NOMO-1 (cell line): ENCODE measurements around the gene FSHB.
"Not testable (repeated sequence)": the region's sequence is repeated elsewhere in the genome, so short reads cannot be mapped to it uniquely, and the experiment has no call there.

Experiments
- DNase-seq, 2 experiments: peaks; one replicate each; lab custom pipeline; 2025; ENCODE audit not compliant: unreplicated experiment in 2 of 2; lab: John Stamatoyannopoulos, UW

FSHB gene

DNA sequence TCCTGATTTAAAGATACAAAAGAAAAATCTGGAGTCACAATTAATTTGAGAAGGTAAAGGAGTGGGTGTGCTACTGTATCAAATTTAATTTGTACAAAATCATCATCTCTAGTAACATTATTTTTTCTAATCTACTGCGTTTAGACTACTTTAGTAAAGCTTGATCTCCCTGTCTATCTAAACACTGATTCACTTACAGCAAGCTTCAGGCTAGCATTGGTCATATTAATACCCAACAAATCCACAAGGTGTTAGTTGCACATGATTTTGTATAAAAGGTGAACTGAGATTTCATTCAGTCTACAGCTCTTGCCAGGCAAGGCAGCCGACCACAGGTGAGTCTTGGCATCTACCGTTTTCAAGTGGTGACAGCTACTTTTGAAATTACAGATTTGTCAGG is at the start of gene FSHB:
TSS of gene FSHB (plus strand) at position 301 of the 400 bp plus-strand sequence. CDS start 889 bp downstream, outside the sequence.
- no peak for DNase-seq

DNA sequence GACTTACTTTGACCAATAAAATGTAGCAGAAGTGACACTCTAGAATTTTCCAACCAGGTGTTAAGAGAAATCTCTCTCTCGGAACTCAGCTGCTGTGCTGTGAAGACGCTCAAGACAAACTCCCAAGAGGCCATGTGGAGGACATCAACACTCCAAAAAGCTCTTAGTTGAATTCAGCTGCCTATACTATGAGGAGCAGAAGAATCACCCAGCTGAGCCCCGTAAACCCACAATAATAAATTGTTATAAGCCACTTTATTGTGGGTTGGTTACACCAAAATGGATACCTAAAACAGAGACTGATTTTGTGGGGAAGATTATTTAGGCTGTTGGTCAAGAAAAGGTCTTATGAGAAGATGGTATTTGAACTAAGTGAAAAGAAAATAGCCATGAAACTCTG is 44.1 kb upstream of the FSHB start:
- DNase-seq, result no peak

DNA sequence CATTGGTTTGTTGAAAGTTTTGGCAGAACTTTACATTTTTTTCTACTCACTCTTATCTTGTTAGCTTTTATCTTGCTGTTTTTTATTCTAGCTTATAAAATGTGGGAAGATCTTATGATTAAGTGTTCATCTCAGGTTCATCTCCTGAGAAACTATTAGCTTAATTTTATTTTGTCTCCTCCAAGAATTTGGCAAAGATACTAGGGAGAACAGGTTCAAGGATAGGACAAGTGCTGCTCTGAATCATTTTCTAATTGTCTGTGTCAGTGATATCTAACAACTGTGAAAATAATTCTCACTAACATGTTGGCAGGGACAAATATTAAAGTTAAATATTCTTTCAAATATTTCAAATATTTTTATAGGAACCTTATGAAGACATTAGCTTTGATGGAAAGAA is 38.2 kb upstream of the FSHB start:
- no peak for DNase-seq

DNA sequence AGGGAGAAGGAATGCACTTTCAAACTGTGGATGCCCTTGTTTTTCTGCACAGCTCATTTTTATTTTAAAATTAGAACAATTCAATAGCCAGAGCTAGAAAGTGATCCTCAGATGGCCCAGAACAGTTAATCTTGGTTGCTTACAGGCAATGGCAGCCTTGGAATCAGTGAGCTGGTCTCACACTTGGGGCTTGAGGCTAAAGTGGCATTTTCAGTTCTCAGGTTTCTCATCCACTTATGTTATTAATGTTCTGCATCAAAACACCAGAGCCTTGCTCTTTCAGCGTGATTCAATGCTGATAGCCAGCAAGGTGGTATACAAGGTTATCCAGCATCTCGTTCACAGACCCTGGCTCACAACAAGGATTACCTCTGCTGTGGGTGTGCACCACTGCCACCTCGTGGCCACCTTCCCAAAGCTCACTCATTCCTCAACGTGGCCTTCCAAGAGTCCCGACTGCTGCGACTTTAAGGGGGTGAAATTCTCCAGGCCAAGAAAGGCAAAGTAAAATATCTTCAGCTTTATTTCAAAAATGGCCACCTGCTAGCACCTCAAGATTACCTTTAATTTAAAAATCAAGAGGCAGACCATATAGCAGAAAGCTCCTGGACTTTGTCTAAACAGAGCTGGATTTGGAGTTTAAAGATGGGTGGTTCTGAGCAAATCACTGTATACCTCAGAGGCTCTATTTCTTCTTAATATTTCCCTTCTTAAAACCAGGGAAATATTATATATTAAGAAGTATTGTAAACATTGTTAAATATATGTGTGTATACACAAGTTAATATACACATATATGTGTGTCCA is 34.2 kb upstream of the FSHB start:
- no peak for DNase-seq

DNA sequence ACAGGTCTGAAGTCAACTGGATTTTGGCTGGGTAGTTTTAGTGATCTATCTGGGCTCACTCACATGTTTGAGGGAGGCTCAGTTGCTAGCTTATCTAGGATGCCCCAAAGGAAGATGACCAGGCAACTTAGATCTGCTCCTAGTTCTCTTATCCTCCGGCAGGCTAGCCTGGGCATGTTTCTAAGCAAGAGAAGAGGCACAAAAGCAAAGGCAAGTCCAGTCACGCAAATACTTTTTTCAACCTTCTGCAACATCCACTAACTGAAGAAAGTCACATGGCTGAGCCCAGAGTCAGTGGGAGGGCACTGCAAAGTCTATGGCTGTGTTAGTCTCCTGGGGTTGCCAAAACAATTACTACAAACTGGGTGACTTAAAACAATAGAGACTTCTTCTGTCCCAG is 32.9 kb upstream of the FSHB start:
- DNase-seq, result no peak

DNA sequence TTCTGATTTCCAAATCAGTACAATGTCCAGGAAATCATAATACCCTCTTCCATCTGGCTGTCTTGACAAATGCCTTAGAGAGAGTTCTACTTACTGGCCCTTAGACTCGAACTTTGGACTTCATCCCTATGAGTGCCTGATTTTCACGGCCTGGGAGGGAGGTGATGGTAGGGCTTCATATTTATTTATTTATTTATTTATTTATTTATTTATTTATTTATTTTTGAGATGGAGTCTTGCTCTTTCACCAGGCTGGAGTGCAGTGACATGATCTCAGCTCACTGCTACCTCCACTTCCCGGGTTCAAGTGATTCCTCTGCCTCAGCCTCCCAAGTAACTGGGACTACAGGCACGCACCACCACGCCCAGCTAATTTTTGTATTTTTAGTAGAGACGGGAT is 27.8 kb upstream of the FSHB start:
- DNase-seq, result not testable (repeated sequence)

DNA sequence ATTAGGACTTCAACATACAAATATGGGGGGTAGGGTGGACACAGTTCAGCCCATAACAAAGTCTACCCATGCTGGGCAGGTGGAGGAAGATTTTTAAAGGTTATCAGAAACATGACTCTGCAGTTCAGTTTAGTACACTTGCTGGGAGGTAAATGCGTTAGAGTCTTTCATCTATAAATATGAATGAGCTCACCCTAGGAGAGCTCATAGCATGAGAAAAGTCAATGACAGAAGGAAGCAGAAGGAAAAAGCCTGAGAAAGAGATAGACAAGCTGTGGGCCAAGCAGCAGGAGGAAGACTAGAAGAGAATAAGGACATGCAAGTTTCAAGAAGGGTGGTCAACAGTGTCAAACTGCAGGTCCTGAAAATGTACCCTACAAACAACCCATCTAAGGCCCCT is 27.0 kb upstream of the FSHB start:
- no peak for DNase-seq

DNA sequence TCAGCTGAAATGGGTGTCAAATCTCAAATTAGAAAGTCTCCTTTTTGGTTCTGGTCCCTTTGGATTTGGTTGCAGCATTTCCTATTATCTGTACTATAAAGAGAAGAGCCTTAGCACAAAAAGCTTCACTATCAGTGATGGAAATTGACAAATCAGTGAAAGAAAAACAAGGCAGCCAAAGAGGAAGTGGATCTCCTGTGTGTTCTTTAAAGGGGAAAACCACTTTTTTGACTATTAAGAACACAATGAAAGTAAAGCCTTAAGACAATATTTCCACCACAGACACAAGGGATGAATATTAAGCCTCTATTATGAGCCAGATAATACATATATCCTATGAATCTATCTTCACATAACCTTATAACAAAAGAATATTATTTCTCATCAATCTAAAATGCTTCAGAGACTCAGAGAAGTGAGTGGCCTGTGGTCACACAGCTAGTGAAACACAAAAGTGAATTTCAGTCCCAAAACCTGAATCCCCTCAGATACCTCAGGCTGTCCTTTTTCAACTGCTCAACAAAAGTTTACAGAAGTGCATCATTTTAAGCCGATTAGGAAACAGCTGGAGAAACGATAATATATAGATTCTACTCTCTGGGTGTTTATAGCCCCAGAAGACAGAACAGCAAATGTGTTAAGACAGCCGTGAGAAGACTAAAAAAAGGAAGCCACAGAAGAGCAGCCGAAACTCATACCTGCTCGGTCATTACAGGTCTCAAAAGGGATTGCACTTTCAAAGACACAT is 24.4 kb upstream of the FSHB start:
- no peak for DNase-seq

DNA sequence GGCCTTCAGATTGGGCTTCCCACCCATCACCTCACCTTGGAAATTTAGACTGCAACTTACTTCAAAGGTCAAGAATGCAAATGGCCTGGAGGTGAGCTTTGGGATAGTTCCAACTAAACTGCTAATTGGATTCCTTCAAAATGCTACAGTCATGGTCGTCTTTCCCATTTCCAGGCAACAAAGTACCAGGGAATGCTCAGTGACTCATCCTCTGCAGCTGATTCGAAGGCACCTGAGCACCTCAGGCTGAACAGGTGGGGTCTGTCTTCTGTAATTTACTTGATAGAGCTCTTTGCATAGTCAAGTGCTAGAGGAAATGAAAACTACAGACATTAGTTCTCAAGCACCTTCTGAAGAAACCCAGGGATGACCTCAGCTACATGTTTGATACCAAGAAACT is 20.5 kb upstream of the FSHB start:
- DNase-seq, result no peak

DNA sequence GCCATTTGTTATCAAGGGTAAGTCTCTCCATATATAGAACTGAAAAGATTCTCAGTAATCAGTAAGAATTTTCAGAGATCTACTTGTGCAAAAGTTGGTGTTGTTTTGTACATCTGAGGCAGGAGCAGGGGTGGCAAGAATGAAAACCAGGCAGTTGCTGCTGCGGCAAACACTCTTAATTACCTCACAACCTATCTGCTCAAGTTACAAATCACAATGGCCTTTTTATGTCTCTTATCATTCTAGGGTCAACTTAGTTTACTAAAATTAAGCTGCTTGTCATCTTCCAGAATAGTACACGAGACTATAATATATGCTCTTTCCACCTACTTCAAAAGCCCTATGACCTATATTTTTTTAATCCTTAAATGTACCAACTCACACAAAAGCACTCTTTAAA is 14.3 kb upstream of the FSHB start:
- no peak for DNase-seq

DNA sequence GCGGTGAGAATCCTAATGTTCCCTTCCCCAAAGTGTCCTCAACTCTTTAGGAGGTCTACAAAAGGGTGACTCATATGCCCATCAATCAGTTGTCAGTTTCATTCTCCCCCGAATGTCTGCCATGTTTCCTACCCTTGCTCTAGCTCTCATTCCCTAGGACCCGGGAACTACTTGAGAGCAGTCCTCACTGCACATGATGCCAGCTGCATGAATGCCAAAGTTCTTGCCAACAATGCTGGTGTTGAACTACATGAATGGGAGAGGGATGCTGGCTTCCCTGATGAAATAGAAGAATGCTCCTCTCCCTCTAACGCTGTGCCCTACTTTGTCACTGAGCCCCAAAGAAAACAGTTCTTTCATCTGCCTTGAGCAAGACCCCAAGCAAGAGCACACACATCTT is 12.5 kb upstream of the FSHB start:
- DNase-seq, result no peak

DNA sequence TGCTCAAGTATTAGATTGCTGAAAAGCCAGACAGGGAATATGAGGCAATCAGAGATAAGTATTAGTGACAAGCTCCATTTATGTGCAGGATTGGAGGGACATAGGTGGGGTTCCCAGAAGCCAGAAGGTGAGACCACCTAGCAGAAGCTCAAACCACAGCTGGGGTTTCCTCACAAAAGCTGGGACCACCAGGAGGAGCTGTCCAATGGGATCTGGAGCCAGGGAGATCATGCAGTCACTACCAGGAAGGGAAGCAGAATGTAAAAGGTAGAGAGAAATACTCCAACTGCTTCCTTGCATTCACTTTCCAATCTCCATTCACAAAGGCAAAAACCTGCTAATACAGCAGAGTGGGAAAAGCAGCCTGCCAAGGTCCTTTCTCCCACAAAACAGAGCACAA is 5.2 kb upstream of the FSHB start:
- no peak for DNase-seq

DNA sequence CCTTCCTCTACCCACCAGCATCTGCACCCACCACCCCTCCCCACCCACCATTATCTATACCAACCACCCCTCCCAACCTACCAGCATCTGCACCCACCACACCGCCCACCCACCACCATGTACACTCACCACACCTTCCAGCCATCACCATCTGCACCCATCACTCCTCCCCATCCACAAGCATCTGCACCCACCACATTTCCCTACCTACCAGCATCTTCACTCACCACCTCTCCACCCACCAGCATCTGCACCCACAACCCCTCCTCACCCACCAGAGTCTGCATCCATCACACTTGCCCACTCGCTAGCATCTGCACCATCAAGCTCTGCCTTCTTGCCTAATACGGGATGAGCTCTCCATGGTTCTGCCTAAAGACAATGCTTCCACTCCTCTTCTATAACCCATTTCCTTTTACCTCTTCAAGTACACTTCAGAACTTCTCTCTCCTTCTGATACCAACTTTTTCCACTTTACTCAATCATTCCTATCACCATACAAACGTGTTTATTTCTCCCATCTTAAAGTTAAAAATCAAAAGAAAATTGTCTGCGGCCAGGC is 2.4 kb upstream of the FSHB start:
- no peak for DNase-seq

DNA sequence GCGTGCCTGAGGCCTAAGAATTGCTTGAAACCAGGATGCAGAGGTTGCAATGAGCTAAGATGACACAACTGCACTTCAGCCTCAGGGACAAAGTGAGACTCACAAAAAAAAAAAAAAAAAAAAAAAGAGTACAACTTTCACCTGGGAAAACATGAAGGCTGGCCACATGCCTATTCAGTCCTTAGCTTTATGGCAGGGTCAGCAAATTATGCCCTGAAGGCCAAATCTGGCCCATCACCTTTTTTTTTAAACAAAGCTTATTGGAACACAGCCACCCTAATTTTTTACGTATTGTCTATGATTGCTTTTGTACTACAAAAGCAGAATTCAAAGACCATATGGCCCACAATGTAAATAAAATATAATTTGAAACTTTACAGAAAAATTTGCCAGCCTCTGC is 8.2 kb downstream of the FSHB start:
- DNase-seq, result no peak

DNA sequence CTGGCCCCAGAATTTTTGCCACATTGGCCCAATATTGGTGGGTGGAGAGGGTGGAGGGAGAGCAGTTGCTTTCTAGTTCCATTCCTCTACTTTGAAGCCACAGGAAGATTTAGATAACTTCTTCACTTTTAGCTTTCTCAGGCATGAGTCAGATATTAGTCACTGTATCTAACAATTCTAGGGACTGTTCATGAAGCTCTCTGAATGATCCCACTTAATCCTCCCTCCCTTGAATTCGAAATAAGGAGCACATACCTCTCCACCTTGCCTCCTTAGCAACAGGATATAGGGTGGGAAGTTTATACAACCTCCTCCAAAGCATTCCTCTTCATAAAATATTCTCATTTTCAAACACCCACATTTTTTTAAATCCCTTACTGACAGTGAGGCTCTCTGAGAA is 13.5 kb downstream of the FSHB start:
- no peak for DNase-seq

DNA sequence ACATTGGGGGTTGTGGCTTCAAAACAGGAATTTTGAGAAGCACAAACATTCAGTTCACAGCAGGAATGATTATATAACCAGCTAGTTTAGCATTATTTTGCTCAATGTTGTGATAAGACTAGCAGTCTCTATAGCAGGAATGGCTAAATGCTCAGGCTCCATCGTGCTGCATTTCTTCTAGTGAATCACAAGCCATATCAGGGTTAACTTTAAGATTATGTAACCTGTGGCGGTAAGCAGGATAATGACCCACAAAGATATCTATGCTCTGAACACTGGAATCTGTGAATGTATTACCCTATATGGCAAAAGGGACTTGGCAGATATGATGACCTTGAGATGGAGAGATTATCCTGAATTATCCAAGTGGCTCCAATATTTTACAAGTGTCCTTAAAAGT is 14.8 kb downstream of the FSHB start:
- no peak for DNase-seq

DNA sequence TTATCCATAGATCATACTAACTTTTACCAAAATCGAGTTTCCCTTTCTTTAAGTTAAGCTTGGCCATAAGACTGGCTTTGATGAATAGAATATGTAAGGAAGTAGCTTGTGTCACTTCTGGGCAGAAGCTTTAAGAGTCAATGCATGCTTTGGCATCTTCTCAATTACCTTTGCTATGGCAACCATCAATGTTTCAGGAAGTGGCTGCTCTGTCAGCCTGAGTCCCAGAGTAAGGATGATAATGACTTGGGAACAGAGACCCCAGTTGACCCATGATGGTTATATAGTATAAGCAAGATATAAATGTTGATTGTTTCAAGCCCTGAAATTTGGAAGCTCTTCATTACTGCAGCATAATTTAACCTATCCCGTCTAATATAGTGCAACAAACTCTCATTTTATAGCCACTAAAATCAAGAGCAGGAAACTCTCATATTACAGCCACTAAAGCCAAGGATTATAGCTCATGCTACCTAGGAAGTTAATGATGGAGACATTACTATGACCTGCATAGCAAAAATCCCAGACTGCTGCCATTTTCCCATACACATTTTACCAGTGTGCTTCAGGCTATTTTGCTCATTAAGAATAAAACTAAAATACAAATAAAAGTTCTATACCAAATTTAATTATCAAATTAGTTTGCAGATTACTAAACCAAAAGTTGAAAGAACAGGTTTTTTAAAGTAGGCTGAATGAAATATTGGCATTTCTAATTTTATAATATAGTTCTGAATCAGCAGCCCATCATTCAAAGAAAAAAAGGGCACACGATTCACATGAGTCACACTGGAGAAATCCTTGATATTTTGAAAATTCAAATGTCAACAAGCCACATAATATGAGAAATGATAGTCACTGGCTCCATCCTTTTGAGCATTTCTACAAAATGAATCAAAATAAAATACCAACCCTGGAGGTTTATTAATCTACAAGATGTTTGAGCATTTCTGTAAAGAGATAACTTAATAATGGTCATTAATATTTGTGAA is 23.8 kb downstream of the FSHB start:
- DNase-seq, result no peak

DNA sequence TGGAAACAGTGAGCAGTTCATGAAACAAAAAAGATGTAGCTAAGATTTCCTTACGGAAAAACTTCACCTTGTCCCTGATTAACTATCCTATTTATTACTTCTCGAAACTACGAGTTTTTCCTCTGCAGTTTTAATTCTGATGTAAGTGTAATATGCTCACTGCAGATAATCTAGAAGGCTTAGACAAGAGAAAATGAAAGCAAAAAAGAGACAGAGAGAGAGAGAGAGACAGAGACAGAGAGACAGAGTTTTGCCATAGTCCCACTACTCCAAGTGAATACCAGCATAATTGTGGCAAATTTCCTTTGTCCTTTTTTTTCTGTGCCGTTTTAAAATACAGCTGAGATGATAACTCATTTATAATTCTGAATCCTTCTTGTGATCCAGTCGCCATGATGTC is 24.8 kb downstream of the FSHB start:
- DNase-seq, result no peak

DNA sequence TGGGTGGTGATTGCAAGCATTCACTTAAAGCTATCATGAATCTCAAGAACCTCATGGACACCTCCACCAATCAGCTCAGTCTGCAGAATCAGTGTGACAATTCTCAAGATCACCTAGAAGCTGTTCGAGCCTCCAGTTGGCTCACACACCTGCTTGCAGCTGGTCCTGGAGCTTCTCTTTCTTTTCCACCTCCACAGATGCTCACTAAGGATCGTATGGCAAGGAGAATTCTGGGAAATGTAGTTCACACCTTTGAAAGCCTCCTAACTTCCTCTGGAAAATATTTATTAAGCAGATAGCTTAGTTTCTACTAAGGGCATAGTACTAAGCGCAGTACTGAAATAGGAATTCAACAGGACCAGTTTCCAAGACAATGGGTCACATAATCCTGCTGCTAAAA is 26.2 kb downstream of the FSHB start:
- DNase-seq, result no peak

DNA sequence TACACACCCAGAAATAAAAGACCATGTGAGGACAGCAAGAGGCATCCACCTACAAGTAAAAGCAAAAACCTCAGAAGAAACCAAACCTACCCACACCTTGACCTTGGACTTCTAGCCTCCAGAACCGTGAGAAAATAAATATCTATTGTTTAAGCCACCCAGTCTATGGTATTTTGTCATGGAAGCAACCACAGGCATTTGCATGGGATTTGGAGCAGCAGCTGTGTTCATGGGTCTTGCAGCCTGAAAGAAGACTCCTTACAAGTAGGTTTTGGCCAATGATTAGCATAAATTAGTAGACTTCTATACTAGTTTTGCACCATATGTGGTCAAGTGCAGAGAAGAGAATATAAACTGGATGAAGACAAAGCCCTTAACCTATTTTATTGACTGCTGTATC is 27.9 kb downstream of the FSHB start:
- no peak for DNase-seq

DNA sequence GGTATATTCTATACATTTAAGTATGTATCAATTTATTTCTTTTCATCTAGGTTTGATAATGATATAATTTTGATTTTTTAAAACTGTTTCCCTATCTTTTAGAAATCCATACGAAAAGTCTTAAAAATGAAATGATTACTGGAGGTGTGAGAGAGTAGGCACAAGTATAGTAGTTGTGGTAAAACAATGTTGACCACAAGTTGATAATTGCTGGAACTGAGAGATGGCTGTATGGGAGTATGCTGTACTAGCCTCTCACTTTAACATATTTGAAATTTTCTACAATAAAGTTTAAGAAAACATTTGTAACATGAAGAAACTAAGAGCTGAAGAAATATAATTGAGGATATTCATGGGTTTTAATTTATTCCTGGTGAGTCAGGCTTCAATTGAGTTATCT is 30.0 kb downstream of the FSHB start:
- no peak for DNase-seq
